ENCODE data around the gene TTBK2.

GRCh38 chr15:42785569-42785968, 135.0 kb downstream of the TTBK2 start:
- TF ChIP-seq POLR2A (IDR thresholded peaks at IDR 0.05) = no peak
- TF ChIP-seq POLR2AphosphoS5 (IDR thresholded peaks at IDR 0.05) = no peak
